Right lobe of liver (tissue), 6 donors: ENCODE measurements around the gene KIF26A. TPM values are rescaled to one million over a fixed set of nuclear protein-coding genes. Genes with fewer than 3 reads are reported as not detected.
A peak's percentile ranks its signal among the peaks of the same experiment; 100 is the strongest.

Source experiments
- ATAC-seq, 4 donors: fragments of 200-7000 bp; cut with Tn5 transposase; one replicate each; pipeline ENCODE4 v1.9.1; 2020; ENCODE audit warnings: mild to moderate bottlenecking in 4 of 4, moderate library complexity in 4 of 4
- DNase-seq, 3 donors: peaks; one replicate each; pipeline ENCODE4 v3.0.0-alpha.2; 2020
- H3K27ac ChIP-seq, 3 donors: fragments of 200-600 bp; one replicate each; pipeline ENCODE4 v1.8.0; 2022
- H3K27me3 ChIP-seq, 2 donors: fragments of 200-600 bp; one replicate each; pipeline ENCODE4 v1.8.0; 2022
- H3K36me3 ChIP-seq, 4 donors: fragments of 200-600 bp; sonication (generic) in 1 of 4; one replicate each; pipeline versions ENCODE4 v1.5.1 to v1.8.0; 2017 to 2022; ENCODE audit warnings: control low read depth in 1 of 4
- H3K4me1 ChIP-seq, 4 donors: fragments of 200-600 bp; sonication (generic) in 1 of 4; one replicate each; pipeline versions ENCODE4 v1.5.1 to v1.8.0; 2017 to 2022; ENCODE audit warnings: control low read depth in 1 of 4
- H3K4me3 ChIP-seq, 3 donors: fragments of 200-600 bp; one replicate each; pipeline ENCODE4 v1.8.0; 2022
- H3K9me3 ChIP-seq, 4 donors: fragments of 200-600 bp; sonication (generic) in 1 of 4; one replicate each; pipeline versions ENCODE4 v1.5.1 to v1.8.0; 2017 to 2022; ENCODE audit warnings: control low read depth in 1 of 4
- POLR2A ChIP-seq: fragments of 450-650 bp; IDR thresholded peaks from one replicate; pipeline ENCODE4 v1.6.1; 2017; ENCODE audit warnings: antibody characterized with exemption, mild to moderate bottlenecking
- WGBS: methylation state at CpG from one replicate; pipeline ENCODE4 v1.1.6; 2018; ENCODE audit warnings: low coverage, low lambda C conversion rate; ENCODE audit not compliant: insufficient coverage; ENCODE audit errors: missing lambda C conversion rate; 5-methylcytosine and 5-hydroxymethylcytosine counted together
- intact Hi-C, 2 donors: fragments of 100-400 bp; cut with DNase I; formaldehyde crosslinking; loops; one replicate each; pipeline versions ENCODE4 v1.11.2 to v1.14.1; 2022
- total RNA-seq, 6 experiments: library from RNA; depleted of rRNA in 2 of 6; stranded (reverse); fragments of >200 nt in 2 of 6; fragmentation: NEBNext Ultra II Directional in 3 of 6; extraction: Animal tissue kit (Norgen Biotek cat#: 25700) in 3 of 6; gene quantifications; one replicate each; pipeline versions ENCODE4 v1.1.0 to v1.2.4, GENCODE V29; 2016 to 2023
- TF ChIP-seq, protein P1 (sequence below), 4 donors: fragments of 200-600 bp in 3 of 4; fragments of 450-650 bp in 1 of 4; IDR thresholded peaks; one replicate each; pipeline versions ENCODE4 v1.5.1 to v1.8.0; 2016 to 2022; ENCODE audit warnings: antibody characterized with exemption in 4 of 4, mild to moderate bottlenecking in 2 of 4
- donor health status: DM: no; HTN: yes; CAD: no.
- donor health status: DM: no; HTN: no; CAD: no.
- donor health status: DM: no; HTN: no; CAD: no.
- donor health status: DM: no; HTN: yes; CAD: no.
- donor health status: DM: no; HTN: yes; CAD: no.

KIF26A gene
- total RNA-seq, 6 experiments from 2014 or later = 0.79 to 1.5 (median 1.1) TPM

DNA sequence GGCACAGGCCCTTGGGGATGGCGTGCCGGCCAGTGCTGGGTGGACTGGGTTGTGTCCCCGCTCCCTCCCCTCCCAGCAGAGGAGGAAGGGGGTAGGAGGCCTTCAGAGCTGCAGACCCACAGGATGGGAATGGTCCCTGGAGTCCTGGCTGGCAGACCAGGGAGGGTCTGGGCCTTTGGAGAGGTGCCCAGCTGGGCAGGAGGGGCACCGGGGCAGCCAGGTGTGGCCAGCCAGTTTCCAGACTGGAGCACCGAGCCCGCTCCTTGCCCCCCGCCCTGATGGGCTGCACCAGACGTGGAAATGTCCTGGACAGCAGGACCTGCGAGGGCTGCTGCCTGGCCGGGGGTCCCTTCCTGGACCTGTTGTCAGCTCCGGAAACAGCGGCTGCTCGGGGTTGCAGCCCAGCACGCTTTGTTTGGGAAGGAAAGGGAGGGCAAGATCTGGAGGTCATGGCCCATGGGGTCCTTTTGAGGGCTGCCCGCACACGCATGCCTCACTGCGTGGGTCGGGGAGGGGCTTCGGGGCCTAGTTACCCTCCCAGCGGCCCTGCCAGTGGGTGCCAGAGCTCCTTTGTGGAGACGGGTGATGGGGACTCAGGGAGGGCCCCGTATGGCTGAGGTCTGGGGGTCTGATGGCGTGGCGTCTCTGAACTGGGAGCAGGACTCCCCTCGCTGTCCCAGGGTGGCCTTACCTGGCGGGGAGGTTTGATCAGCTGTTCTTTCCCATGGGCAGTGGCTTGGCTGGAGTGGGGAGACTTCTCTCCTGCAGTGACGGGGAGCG lies 9.1 kb downstream of the KIF26A start:
- Histone ChIP-seq H3K36me3 (no peaks in the 10 kb centered on the region), H3K27me3 (no peaks in the 10 kb centered on the region), H3K4me1 (peaks cover 0 to 3% (median 0%) of the 10 kb centered on the region in 4 donors), H3K9me3 (no peaks in the 10 kb centered on the region), H3K4me3 (no peak overlapping the region), H3K27ac (no peak overlapping the region)
- intact Hi-C loops = no loop called here
- no peak for ATAC-seq
- no peak for TF ChIP-seq POLR2A
- TF ChIP-seq, protein P1, sequence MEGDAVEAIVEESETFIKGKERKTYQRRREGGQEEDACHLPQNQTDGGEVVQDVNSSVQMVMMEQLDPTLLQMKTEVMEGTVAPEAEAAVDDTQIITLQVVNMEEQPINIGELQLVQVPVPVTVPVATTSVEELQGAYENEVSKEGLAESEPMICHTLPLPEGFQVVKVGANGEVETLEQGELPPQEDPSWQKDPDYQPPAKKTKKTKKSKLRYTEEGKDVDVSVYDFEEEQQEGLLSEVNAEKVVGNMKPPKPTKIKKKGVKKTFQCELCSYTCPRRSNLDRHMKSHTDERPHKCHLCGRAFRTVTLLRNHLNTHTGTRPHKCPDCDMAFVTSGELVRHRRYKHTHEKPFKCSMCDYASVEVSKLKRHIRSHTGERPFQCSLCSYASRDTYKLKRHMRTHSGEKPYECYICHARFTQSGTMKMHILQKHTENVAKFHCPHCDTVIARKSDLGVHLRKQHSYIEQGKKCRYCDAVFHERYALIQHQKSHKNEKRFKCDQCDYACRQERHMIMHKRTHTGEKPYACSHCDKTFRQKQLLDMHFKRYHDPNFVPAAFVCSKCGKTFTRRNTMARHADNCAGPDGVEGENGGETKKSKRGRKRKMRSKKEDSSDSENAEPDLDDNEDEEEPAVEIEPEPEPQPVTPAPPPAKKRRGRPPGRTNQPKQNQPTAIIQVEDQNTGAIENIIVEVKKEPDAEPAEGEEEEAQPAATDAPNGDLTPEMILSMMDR (IDR thresholded peaks at IDR 0.05) = no peak
- peak in 2 of 3 donors; percentile 14 to 50 for DNase-seq
- WGBS = 35% methylated on average over 10 of the region's 28 CpGs

DNA sequence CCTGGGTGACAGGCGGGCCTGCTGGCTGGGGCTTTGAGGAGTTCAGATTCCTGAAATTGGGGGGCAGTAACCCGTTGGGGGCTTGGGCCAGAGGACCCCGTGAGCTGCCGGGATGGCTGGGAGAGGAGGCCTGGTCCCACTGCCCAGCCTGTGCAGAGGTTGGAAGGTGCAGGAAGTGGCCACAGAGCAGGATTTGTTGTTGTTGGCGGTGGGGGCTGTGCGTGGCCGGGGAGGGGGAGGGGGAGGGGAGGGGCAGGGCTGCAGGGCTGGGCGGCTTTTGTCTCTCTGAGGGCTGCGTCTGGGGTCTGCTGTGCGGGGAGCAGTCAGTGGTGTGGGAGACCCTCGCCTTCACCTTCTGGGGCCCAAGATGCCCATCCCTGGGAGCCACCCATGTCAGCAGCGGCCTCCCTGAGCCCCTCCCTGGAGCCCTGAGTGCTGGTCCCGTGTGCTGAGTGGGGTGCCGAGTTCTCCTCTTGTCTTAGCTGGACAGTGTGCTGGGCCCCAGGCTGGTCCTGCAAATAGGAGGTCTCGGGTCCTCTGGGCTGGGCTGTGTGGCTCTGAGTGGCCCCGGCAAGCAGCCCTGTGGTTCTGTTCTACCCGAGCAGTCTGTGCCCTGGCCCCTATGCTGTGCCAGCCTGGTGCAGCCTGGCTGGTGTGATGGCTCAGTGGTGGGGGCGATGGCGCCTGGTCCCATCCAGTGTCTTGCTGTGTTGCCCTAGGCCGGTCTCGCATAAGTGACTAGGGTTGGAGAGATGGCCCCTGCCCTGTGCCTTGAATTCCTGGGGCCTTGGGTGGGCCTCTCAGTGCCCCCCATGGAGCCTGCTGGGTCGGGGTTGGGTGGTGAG lies 10.3 kb downstream of the KIF26A start:
- peak in 2 of 3 donors; percentile 18 to 41 for DNase-seq
- Histone ChIP-seq H3K4me3 (no peak overlapping the region), H3K9me3 (no peaks in the 10 kb centered on the region), H3K36me3 (no peaks in the 10 kb centered on the region), H3K4me1 (peaks cover 0 to 3% (median 0%) of the 10 kb centered on the region in 4 donors), H3K27me3 (no peaks in the 10 kb centered on the region), H3K27ac (no peak overlapping the region)
- ATAC-seq = peak in 1 of 4 donors; percentile 16
- TF ChIP-seq POLR2A = no peak
- TF ChIP-seq, protein P1 (IDR thresholded peaks at IDR 0.05) = no peak
- WGBS = 52% methylated on average over 6 of the region's 22 CpGs
- intact Hi-C loops = no loop called here

DNA sequence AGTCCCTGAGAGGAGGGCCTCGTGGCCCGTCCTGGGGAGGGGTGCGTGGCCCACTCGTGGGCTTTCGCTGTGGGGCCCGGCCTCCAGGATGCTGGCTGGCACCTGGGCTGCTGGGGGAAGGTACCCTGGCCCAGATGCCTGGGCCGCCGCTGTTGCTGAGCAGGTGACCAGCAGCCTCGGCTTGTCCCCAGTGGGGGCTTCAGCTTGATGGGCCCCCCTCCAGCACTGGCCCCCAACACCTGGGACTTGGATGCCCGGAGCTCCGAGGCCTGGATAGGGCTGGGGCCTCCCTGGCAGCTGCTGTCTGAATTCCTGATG lies 10.8 kb downstream of the KIF26A start:
- Histone ChIP-seq H3K27me3 (no peaks in the 10 kb centered on the region), H3K9me3 (no peaks in the 10 kb centered on the region), H3K4me3 (no peak overlapping the region), H3K36me3 (no peaks in the 10 kb centered on the region), H3K27ac (no peak overlapping the region), H3K4me1 (peaks cover 0 to 3% (median 0%) of the 10 kb centered on the region in 4 donors)
- intact Hi-C loops = no loop called here
- WGBS = no CpG with 5 or more reads among the region's 11 CpGs
- TF ChIP-seq POLR2A = no peak
- TF ChIP-seq, protein P1 (IDR thresholded peaks at IDR 0.05) = no peak
- ATAC-seq = no peak
- DNase-seq = no peak

DNA sequence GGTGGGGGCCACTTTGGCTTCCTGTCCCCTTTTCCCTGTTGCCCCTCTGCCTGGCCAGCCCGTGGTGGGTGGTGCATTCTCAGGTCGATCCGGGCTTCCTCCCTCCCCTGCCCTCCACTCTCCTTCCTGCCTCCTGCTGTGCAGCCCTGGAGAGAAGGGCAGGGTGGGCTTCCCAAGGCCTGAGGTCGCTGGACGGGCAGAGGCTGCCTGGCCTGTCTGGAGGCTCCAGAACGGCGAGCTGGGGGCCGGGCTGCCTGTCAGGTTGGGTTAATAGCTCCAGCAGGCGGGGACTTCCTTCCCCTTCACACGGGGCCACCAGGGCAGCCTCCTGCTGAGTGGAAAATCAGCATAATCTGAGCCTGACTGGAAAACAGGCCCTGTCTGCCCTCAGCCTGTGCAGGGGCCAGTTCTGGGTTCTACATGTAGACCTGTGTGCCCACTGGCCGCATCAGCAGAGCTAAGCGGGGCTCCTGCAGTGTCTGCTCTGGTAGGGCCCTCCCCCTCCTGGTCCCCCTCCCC lies 11.3 kb downstream of the KIF26A start:
- intact Hi-C loops = no loop called here
- no peaks in the 10 kb centered on the region for H3K9me3 ChIP-seq
- WGBS = 0% methylated on average over 2 of the region's 12 CpGs
- H3K27ac ChIP-seq = no peak overlapping the region
- H3K27me3 ChIP-seq = no peaks in the 10 kb centered on the region
- ATAC-seq (peak; percentile 62 to 80 (median 70)), DNase-seq (peak in 1 of 3 donors; percentile 59)
- H3K4me3 ChIP-seq = no peak overlapping the region
- H3K4me1 ChIP-seq = peaks cover 0 to 3% (median 0%) of the 10 kb centered on the region in 4 donors
- TF ChIP-seq POLR2A = no peak
- TF ChIP-seq, protein P1 (IDR thresholded peaks at IDR 0.05) = no peak
- H3K36me3 ChIP-seq = no peaks in the 10 kb centered on the region
